ENCODE measurements around the gene POP7.

- TF ChIP-seq CTCF (conservative IDR thresholded peaks at IDR 0.05; ENCODE audit: low read length) (no peak), EZH2phosphoT487 (IDR thresholded peaks at IDR 0.05; ENCODE audit: borderline replicate concordance) (no peak)
Measured at GRCh38 chr7:100679129-100679926, 26.6 kb upstream of the POP7 start.

Data from Loucy (cell line).